Mesenchymal stem cell (in vitro differentiated cells and primary cell): Measurements from ENCODE around the gene VWA3A. TPM values are rescaled to one million over a fixed set of nuclear protein-coding genes. Genes with fewer than 3 reads are reported as not detected.
A peak's percentile ranks its signal among the peaks of the same experiment; 100 is the strongest.
"Not testable (repeated sequence)": the region's sequence is repeated elsewhere in the genome, so short reads cannot be mapped to it uniquely, and the experiment has no call there.

Experiments
- DNase-seq: peaks from one replicate; pipeline ENCODE4 v3.0.0-alpha.2; 2013
- H2AFZ ChIP-seq: one replicate; pipeline ENCODE4 v1.6.1; 2013; ENCODE audit warnings: low read depth, mild to moderate bottlenecking, control low read depth, inconsistent platforms, low read length, moderate library complexity
- H2AK5ac ChIP-seq: 2 replicates; pipeline ENCODE4 v1.6.1; 2013; ENCODE audit warnings: low read length, moderate library complexity, mild to moderate bottlenecking, inconsistent platforms; ENCODE audit not compliant: severe bottlenecking
- H2BK120ac ChIP-seq: one replicate; pipeline ENCODE4 v1.6.1; 2013; ENCODE audit warnings: low read depth, mild to moderate bottlenecking, inconsistent platforms, low read length, moderate library complexity
- H2BK12ac ChIP-seq, 2 experiments: one replicate each; pipeline ENCODE4 v1.6.1; 2013; ENCODE audit warnings: inconsistent platforms in 2 of 2, low read length in 2 of 2, mild to moderate bottlenecking in 2 of 2, moderate library complexity in 2 of 2, control low read depth in 1 of 2
- H2BK15ac ChIP-seq: one replicate; pipeline ENCODE4 v1.6.1; 2013; ENCODE audit warnings: mild to moderate bottlenecking, low read depth, inconsistent platforms; ENCODE audit not compliant: poor library complexity, severe bottlenecking
- H2BK5ac ChIP-seq: 2 replicates; pipeline ENCODE4 v1.6.1; 2013; ENCODE audit warnings: low read depth, mild to moderate bottlenecking, low read length, control low read depth, inconsistent platforms; ENCODE audit not compliant: poor library complexity, severe bottlenecking
- H3K14ac ChIP-seq, 2 experiments: one replicate each; pipeline ENCODE4 v1.6.1; 2013; ENCODE audit warnings: inconsistent platforms in 2 of 2, low read length in 2 of 2, control low read depth in 1 of 2, mild to moderate bottlenecking in 1 of 2, moderate library complexity in 1 of 2
- H3K18ac ChIP-seq, 2 experiments: one replicate each; pipeline ENCODE4 v1.6.1; 2013; ENCODE audit warnings: inconsistent platforms in 2 of 2, low read length in 2 of 2, control low read depth in 1 of 2, low read depth in 1 of 2, mild to moderate bottlenecking in 1 of 2
- H3K23ac ChIP-seq, 2 experiments: one replicate each; pipeline ENCODE4 v1.6.1; 2013; ENCODE audit warnings: inconsistent platforms in 2 of 2, low read length in 2 of 2, mild to moderate bottlenecking in 2 of 2, moderate library complexity in 2 of 2, control low read depth in 1 of 2
- H3K27ac ChIP-seq: 2 replicates; pipeline ENCODE4 v1.5.1; 2013; ENCODE audit warnings: mild to moderate bottlenecking, moderate library complexity, low read length, control low read depth, inconsistent platforms; ENCODE audit not compliant: poor library complexity, severe bottlenecking
- H3K27me3 ChIP-seq, 2 experiments: 2 replicates each; pipeline versions ENCODE4 v1.6.1 to v1.7.0; 2013; ENCODE audit warnings: low read length in 2 of 2, mild to moderate bottlenecking in 2 of 2, moderate library complexity in 2 of 2, control low read depth in 1 of 2, inconsistent platforms in 1 of 2; ENCODE audit not compliant: control insufficient read depth in 1 of 2, insufficient read depth in 1 of 2
- H3K36me3 ChIP-seq, 2 experiments: 2 replicates each; pipeline versions ENCODE4 v1.6.1 to v1.7.0; 2013; ENCODE audit warnings: low read length in 2 of 2, control low read depth in 1 of 2, inconsistent platforms in 1 of 2, low read depth in 1 of 2, mild to moderate bottlenecking in 1 of 2; ENCODE audit not compliant: insufficient read depth in 2 of 2, control insufficient read depth in 1 of 2
- H3K4ac ChIP-seq, 2 experiments: one replicate each; pipeline ENCODE4 v1.6.1; 2013; ENCODE audit warnings: inconsistent platforms in 2 of 2, low read length in 2 of 2, mild to moderate bottlenecking in 2 of 2, moderate library complexity in 2 of 2, control low read depth in 1 of 2, low read depth in 1 of 2
- H3K4me1 ChIP-seq: 2 replicates; pipeline ENCODE4 v1.6.1; 2013; ENCODE audit warnings: low read depth, low read length, control low read depth; ENCODE audit not compliant: control insufficient read depth, insufficient read depth
- H3K4me2 ChIP-seq: 2 replicates; pipeline ENCODE4 v1.6.1; 2013; ENCODE audit warnings: low read length, mild to moderate bottlenecking, inconsistent platforms; ENCODE audit not compliant: poor library complexity, severe bottlenecking
- H3K4me3 ChIP-seq, 2 experiments: 2 replicates each; pipeline versions ENCODE4 v1.5.1 to v1.7.0; 2013; ENCODE audit warnings: low read length in 2 of 2, mild to moderate bottlenecking in 2 of 2, control low read depth in 1 of 2, low read depth in 1 of 2; ENCODE audit not compliant: insufficient read depth in 1 of 2
- H3K79me1 ChIP-seq: replicated peaks from 2 replicates; pipeline ENCODE4 v1.6.1; 2013; ENCODE audit warnings: mild to moderate bottlenecking, control low read depth, low read length, inconsistent platforms; ENCODE audit not compliant: poor library complexity, severe bottlenecking
- H3K9ac ChIP-seq: 2 replicates; pipeline ENCODE4 v1.7.0; 2013; ENCODE audit warnings: mild to moderate bottlenecking, low read length, moderate library complexity
- H3K9me3 ChIP-seq: 2 replicates; pipeline ENCODE4 v1.7.0; 2013; ENCODE audit warnings: mild to moderate bottlenecking, low read length; ENCODE audit not compliant: control insufficient read depth
- H4K8ac ChIP-seq: one replicate; pipeline ENCODE4 v1.6.1; 2013; ENCODE audit warnings: inconsistent platforms, mild to moderate bottlenecking, low read length, moderate library complexity
- H4K91ac ChIP-seq: one replicate; pipeline ENCODE4 v1.6.1; 2013; ENCODE audit warnings: mild to moderate bottlenecking, low read length, inconsistent platforms
- WGBS: methylation state at CpG from one replicate; pipeline ENCODE4 v1.1.7; 2013; ENCODE audit warnings: mixed read lengths; 5-methylcytosine and 5-hydroxymethylcytosine counted together
- polyA plus RNA-seq, 2 experiments: library from polyadenylated mRNA; stranded (reverse); fragments of 200-250 nt; gene quantifications; one replicate each; pipeline ENCODE4 v1.2.3, GENCODE V29; 2013

Gene VWA3A
- 0.01 TPM for polyA plus RNA-seq (2013, experiment 1 of 2)
- polyA plus RNA-seq (2013, experiment 2 of 2): 0.11 TPM

- H3K9ac ChIP-seq: peak within 1 kb of the TSS; percentile 83
- no peak within 1 kb of the TSS for H2AK5ac ChIP-seq
- no peaks in the 10 kb centered on the region for H3K79me1 ChIP-seq
- H2BK15ac ChIP-seq: no peak within 1 kb of the TSS
- peaks cover 5 to 11% of the 10 kb centered on the region in 2 experiments for H3K27me3 ChIP-seq
- H3K14ac ChIP-seq: no peak within 1 kb of the TSS
- DNase-seq: peak; percentile 75
- no peak within 1 kb of the TSS for H2AFZ ChIP-seq
- no peak within 1 kb of the TSS for H2BK12ac ChIP-seq
- no peak within 1 kb of the TSS for H4K8ac ChIP-seq
- H3K4me2 ChIP-seq: peak within 1 kb of the TSS; percentile 21
- H3K36me3 ChIP-seq: peaks cover 0 to 3% of the 10 kb centered on the region in 2 experiments
- no peak within 1 kb of the TSS for H3K27ac ChIP-seq
- no peak within 1 kb of the TSS for H3K4me3 ChIP-seq
- WGBS: 54% methylated on average over 9 of the region's 9 CpGs
- peaks cover 8% of the 10 kb centered on the region for H3K4me1 ChIP-seq
- no peaks in the 10 kb centered on the region for H3K9me3 ChIP-seq
- no peak within 1 kb of the TSS for H2BK120ac ChIP-seq
- H2BK5ac ChIP-seq: no peak within 1 kb of the TSS
- no peak within 1 kb of the TSS for H3K23ac ChIP-seq
- H3K4ac ChIP-seq: no peak within 1 kb of the TSS
- H4K91ac ChIP-seq: no peak within 1 kb of the TSS
- no peak within 1 kb of the TSS for H3K18ac ChIP-seq
Observed at GRCh38 chr16:22092143-22092933, at the start of gene VWA3A. Gene VWA3A, plus strand, starts transcription at chr16:22092541. Its CDS starts 97 bp downstream, at chr16:22092638.

- H3K4ac ChIP-seq, H3K9ac ChIP-seq, H2AFZ ChIP-seq, H3K4me1 ChIP-seq, H3K9me3 ChIP-seq, H2BK5ac ChIP-seq, H3K4me2 ChIP-seq, H4K8ac ChIP-seq, H4K91ac ChIP-seq, H3K18ac ChIP-seq, H2BK120ac ChIP-seq, H2BK12ac ChIP-seq, H2BK15ac ChIP-seq, H3K23ac ChIP-seq, H3K14ac ChIP-seq, H3K27me3 ChIP-seq, H3K4me3 ChIP-seq, H2AK5ac ChIP-seq, DNase-seq, H3K27ac ChIP-seq: not testable (repeated sequence)
- H3K79me1 ChIP-seq: peaks cover 13% of the 10 kb centered on the region
- H3K36me3 ChIP-seq: peaks cover 0 to 16% of the 10 kb centered on the region in 2 experiments
- WGBS: 100% methylated on average over 1 of the region's 3 CpGs
Observed at GRCh38 chr16:22043882-22044281, 48.5 kb upstream of the VWA3A start.

GRCh38 chr16:22045888-22046287 lies 46.5 kb upstream of the VWA3A start:
- not testable (repeated sequence) for H3K14ac ChIP-seq, H2BK15ac ChIP-seq, H4K8ac ChIP-seq, H3K4me1 ChIP-seq, H3K23ac ChIP-seq, H2AFZ ChIP-seq, H3K9ac ChIP-seq, H2BK12ac ChIP-seq, DNase-seq, H3K27ac ChIP-seq, H2BK120ac ChIP-seq, H2BK5ac ChIP-seq, H3K4ac ChIP-seq, H2AK5ac ChIP-seq, H3K4me2 ChIP-seq, H3K18ac ChIP-seq, H4K91ac ChIP-seq, H3K27me3 ChIP-seq, H3K4me3 ChIP-seq, H3K9me3 ChIP-seq
- H3K79me1 ChIP-seq: peaks cover 15% of the 10 kb centered on the region
- WGBS: 75% methylated on average over 4 of the region's 5 CpGs
- H3K36me3 ChIP-seq: peaks cover 0 to 14% of the 10 kb centered on the region in 2 experiments

- Histone ChIP-seq H3K4me1 (no peaks in the 10 kb centered on the region), H3K79me1 (peaks cover 17% of the 10 kb centered on the region), H3K23ac (no peak overlapping the region), H3K9me3 (no peaks in the 10 kb centered on the region), H2AFZ (no peak overlapping the region), H3K36me3 (peaks cover 0 to 6% of the 10 kb centered on the region in 2 experiments), H3K14ac (no peak overlapping the region), H2BK15ac (no peak overlapping the region), H3K4ac (no peak overlapping the region), H3K4me3 (no peak overlapping the region), H3K9ac (no peak overlapping the region), H4K8ac (no peak overlapping the region), H3K27ac (no peak overlapping the region), H2BK120ac (no peak overlapping the region), H4K91ac (no peak overlapping the region), H3K18ac (no peak overlapping the region), H3K27me3 (no peaks in the 10 kb centered on the region), H2AK5ac (no peak overlapping the region), H2BK12ac (no peak overlapping the region), H2BK5ac (no peak overlapping the region), H3K4me2 (no peak overlapping the region)
- WGBS: 99% methylated on average over 4 of the region's 4 CpGs
- DNase-seq: no peak
Observed at GRCh38 chr16:22050963-22051362, 41.4 kb upstream of the VWA3A start.
